Measurements from ENCODE around the gene RAB6A.

GRCh38 chr11:73747762-73748161 is 13.1 kb downstream of the RAB6A start:
- no peak for TF ChIP-seq CTCF (IDR thresholded peaks at IDR 0.05)
- TF ChIP-seq EP300 (IDR thresholded peaks at IDR 0.05): no peak
- no peak for TF ChIP-seq POLR2AphosphoS5 (IDR thresholded peaks at IDR 0.05)
